NCI-H69 (cell line): ENCODE data around the gene TLNRD1.

Experiments
- DNase-seq: peaks from one replicate; lab custom pipeline; 2025; lab: John Stamatoyannopoulos, UW

Gene TLNRD1

DNA sequence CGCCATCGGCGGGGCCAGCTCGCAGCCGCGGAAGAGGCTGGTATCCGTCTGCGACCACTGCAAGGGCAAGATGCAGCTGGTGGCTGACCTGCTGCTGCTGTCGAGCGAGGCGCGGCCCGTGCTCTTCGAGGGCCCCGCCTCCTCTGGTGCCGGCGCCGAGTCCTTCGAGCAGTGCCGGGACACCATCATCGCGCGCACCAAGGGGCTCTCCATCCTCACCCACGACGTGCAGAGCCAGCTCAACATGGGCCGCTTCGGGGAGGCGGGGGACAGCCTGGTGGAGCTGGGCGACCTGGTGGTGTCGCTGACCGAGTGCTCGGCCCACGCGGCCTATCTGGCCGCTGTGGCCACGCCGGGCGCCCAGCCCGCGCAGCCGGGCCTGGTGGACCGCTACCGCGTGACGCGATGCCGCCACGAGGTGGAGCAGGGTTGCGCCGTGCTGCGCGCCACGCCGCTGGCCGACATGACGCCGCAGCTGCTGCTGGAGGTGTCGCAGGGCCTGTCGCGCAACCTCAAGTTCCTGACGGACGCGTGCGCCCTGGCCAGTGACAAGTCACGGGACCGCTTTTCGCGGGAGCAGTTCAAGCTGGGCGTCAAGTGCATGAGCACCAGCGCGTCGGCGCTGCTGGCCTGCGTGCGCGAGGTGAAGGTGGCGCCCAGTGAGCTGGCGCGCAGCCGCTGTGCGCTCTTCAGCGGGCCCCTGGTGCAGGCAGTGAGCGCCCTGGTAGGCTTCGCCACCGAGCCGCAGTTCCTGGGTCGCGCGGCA lies 1.8 kb downstream of the TLNRD1 start:
- no peak for DNase-seq

- DNase-seq, result no peak
Observed at GRCh38 chr15:81003097-81003350, 2.3 kb downstream of the TLNRD1 start.

DNA sequence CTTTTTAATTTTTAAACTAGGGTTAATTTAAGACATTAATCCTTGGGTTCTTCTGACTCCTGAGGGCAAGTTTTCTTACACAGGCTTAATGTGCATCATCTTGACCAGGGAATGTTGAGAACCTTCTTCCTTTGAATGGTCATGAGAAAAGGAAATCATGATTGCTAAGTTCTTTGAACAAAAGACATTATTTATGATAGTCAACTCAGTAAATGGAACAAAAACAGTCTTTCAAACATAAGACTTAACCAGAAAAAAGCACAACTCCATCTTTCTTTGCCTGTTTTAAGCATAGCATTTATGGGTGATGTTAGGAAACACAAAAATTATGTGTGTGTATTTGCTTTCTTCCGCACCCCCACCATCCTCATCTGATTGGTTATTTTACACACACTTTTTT lies 5.4 kb downstream of the TLNRD1 start:
- no peak for DNase-seq

DNA sequence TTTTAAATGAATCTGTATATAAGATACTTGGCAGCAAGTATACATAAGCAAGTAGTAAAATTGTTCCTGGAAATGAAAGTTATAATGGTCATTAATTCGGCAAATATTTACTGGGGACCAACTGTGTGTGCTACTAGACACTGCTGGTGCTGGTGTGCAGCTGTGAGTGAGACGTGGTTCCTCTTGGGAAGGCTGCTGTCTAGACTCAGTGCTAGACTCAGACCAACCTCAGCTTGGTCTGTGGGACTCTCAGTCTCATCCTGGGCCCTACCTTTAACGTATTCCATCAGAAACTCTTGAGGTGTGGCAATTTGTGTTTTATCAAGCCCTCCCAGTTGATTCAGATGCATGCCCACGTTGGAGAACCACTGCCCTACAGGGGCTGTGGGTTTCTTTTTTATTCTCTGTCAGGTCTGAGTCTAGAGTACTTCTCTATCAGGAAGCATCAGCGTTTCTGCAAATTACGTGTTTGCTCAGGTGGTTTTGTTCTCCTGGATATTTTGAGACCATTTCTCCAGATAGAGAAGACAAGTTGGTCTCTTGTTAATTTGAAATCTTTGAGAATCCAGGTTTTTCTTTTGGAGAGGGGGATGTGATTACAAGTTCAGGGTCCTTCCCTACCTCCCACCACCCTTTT lies 6.8 kb downstream of the TLNRD1 start:
- peak; percentile 33 for DNase-seq

DNA sequence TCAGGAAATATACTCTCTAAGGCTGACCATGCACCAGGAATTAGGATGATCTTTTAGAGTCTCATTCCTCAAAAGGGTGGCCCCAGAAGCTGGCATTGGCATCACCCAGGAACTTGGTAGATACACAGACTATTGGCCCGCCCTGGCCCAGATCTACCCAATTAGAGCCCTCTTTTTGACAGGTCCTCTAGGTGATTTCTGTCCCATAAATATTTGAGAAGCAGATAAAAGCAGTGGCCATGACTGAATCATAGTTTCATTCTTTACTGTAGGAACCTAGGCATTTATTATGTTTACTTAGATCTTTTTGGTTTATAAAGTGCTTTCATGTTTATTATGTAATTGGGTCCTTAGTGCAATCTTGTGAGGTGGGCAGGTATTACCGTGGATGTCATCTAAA lies 7.6 kb downstream of the TLNRD1 start:
- no peak for DNase-seq

- DNase-seq, result no peak
Observed at GRCh38 chr15:81010086-81010485, 9.4 kb downstream of the TLNRD1 start.

- no peak for DNase-seq
Observed at GRCh38 chr15:81011593-81011992, 10.9 kb downstream of the TLNRD1 start.

DNA sequence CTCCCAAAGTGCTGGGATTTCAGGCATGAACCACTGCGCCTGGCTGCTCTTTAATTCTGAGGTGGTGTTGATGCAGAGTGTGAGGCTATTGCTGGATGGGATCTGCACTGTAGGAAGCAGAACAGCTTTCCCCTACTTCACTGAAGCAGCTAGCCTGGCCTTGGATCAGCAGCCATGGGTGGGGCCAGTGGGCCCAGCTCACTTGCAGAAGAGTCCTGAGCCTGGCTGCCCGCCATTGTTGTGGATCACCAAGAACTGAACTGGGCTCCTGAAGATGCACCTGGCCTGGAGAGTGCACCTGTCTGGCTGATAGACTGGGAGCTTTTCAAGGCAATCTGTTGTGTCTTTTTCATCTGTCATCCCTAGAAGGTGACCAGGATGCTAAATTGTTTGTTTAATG lies 11.9 kb downstream of the TLNRD1 start:
- no peak for DNase-seq

- no peak for DNase-seq
Observed at GRCh38 chr15:81013396-81013929, 12.7 kb downstream of the TLNRD1 start.

GRCh38 chr15:81014446-81015093 lies 13.8 kb downstream of the TLNRD1 start:
- no peak for DNase-seq

DNA sequence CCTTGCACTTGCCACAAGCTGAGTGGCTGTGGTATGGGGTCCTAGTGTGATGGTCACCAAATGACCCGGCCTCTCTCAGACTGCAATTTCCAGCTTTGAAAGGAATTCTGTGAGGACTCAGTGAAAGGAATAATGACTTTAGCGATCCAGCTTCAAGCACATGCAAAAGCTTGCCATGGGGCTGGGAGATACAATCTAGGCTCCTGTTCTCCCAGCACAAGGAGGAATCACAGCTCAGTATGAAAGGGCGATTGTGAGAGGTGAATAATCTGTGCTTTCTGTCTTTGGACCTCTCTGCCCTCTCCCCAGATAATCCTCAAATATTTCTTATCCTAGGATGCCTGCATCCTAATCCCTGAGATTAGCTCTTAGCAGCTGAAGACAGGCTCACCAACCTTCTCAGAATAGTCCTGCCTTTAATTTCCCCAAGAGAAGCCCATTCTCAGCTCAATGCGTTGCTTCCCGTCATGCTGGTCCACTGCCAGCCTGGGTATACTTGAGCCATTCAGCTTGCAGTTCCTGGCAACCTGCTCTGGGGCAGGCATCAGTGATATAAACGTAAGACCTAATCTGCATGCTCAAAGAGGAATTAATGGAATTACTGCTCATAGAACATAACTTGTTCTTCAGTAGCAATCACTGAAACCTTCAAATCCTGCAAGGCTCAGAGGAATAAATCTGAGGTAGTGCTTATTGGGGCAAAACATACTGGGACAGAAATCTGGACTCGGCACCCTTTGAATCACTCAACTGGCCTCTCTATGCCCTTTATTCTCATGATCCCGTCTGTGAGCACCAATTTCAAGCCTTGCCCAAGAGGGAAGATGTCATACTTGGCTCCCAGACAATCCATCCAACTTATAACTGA lies 15.1 kb downstream of the TLNRD1 start:
- DNase-seq, result no peak

DNA sequence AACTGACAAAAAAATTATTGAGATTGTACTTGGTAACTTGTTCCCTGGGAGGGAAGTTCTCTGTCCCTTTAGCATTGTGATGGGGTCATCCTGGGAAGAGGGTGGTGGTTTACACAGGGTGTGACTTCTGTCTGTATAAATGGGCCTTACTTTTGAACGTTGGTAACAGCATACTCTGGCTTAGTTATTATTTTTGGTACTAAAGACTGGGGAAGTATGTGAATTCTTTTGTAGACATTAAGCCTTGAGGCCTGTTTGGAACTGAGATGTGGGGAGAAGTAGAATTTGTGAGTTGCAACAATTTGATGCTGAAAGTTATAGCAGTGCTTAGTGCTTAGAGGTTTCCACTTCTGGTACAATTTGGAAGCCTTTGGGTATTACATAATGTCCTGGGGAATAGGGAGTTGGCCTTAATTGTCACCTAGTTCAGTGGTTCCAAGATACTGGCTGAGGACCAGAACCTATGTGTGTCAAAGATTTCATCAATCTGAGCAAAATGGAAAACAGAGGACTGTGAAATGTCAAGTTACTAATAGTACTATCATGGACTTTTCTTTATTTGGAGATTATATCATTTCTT lies 15.9 kb downstream of the TLNRD1 start:
- DNase-seq, result no peak

DNA sequence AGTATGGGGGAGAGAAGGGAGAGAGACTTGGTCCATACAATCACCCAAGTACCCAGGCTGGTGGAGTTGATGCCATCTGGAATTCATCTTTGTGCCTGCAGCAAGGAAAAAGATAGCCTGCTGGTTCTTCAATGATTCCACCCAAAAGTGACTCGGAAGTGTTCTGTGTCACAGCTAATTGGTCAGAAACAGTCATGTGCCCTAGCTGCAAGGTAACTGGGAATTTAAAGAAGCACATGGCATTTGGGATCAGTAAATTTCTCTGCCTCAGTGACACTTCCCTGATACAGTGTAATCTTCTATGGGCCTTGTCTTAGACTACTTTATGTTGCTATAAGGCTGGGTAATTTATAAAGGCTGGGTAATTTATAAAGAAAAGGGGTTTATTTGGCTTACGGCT lies 17.5 kb downstream of the TLNRD1 start:
- DNase-seq, result no peak

- DNase-seq, result no peak
Observed at GRCh38 chr15:81021321-81021720, 20.6 kb downstream of the TLNRD1 start.

DNA sequence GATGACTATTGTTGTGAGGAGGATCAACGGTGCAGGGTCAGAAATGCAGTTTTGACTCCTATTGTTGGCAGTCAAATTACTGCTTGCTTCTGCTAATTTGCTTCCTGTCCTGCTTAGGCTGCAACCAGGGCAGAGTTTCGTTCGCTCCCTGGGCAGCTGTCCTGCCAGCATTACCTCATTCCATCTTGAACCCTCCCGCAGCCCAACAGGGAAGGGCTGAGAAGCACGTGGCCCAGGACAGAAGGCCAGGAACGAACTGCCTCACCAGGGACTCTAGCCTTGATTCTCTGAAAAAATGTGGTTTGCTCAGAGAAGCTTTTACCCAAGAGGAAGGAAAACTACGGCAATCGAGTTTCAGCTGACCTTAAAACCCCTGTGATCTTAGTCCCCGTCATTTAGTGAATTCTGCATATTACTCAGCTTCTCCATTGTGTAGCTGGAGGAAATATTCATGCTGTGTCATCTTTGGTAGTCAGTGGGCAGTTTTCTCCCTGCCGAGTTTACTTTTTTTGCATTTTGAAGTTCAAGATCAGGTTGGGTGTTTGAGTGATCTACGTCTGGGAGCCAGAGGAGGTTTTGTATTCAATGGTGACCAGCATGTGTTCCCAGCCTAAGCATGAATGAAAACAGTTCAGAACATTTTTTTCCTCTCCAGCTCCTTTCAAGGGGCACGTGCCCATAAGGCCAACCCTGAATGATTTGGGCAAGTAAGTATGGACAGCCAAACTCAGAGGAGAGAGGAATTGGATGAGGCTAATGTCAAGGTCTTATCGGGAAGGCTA lies 23.0 kb downstream of the TLNRD1 start:
- DNase-seq, result no peak

GRCh38 chr15:81024265-81024872 lies 23.6 kb downstream of the TLNRD1 start:
- DNase-seq, result peak; percentile 10

- DNase-seq, result no peak
Observed at GRCh38 chr15:81024936-81025335, 24.2 kb downstream of the TLNRD1 start.

- DNase-seq, result no peak
Observed at GRCh38 chr15:81025721-81026370, 25.1 kb downstream of the TLNRD1 start.

DNA sequence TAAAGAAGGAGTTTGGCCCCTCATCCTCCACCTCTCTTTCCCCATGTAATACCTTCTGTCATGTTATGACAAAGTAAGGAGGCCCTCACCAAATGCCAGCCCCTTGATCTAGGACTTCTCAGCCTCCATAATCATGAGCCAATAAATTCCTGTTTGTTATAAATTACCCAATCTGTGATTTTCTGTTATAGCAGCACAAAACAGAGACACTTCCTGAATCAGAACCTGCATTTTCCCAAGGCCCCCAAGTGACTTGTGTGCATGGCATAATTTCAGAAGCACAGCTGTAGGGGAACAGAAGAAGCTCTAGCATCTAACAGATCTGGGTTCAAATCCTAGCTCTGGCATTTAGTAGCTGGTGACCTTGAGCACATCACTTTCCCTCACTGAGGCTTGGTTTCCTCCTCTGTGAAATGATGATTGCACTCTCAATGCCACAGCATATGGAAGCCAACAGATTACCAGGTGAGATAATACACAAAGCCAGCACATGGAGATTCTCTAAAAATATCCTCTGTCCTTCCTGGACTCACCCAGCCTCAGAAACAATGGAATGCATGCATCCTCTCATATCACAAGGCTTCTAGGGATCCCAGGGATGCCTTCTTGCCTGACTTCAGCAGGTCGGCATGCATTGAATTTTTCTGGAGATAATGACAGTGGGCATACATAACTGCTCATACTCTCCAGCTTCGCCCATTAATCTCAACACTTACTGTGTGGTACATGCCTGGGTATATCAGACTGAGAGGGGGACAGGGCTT lies 26.3 kb downstream of the TLNRD1 start:
- no peak for DNase-seq
